ENCODE measurements around the gene TXNRD2.

Gene TXNRD2

DNA sequence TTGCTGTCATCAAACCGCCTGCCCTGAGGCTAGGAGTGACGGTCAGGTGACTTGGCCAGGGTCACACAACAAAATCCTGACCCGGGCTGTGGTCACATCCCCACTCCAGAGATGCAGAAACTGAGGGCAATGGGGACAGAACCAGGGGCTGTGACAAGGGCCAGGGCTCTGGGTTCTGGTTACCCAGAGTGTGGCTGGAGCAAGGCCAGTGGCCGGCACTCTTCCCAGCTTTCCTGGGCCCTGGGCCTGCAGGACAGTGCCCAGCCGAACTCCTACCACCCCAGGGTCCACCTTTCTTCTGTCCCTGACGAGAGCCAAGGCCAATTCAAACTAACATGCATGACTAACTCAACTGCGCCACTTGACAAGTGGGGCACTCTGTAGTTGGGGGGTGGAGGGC lies 39.1 kb upstream of the TXNRD2 start:
- no peak for DNase-seq (ENCODE audit: low read depth, low spot score)

DNA sequence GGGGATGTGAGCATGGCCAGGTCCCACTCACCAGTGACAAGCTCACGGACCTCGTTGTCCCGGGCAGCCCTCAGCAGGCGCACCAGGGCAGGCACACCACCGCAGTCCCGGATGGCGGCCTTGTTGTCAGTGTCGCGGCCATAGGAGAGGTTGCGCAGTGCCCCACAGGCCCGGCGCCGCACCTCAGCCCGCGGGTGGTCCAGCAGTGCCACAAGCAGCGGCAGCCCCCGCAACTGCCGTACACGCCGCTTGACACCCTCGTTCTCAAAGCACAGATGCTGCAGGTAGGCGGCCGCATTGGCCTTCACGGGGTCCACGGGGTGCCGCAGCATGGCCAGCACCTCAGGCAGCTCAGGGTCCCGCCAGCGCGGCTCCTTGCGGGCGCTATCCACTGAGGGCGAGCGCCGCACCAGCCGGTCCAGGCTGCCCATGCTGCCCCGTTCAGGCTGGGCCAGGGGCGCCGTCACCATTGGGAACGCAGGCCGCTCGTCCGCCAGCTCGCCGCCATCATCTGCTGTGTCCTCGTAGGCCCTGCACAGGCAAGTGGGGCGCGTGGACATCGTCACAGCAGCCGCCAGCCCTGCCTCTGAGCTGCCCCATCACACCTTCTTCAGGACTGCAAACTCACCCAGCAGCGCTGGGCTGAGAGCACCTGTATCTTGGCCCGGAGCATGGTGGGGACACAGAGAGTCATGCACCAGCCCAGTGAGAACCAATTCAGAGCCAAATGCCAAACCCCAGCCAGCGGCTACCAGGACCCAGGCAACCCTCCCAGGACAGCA lies 38.3 kb upstream of the TXNRD2 start:
- DNase-seq (ENCODE audit: low read depth, low spot score), result no peak

DNA sequence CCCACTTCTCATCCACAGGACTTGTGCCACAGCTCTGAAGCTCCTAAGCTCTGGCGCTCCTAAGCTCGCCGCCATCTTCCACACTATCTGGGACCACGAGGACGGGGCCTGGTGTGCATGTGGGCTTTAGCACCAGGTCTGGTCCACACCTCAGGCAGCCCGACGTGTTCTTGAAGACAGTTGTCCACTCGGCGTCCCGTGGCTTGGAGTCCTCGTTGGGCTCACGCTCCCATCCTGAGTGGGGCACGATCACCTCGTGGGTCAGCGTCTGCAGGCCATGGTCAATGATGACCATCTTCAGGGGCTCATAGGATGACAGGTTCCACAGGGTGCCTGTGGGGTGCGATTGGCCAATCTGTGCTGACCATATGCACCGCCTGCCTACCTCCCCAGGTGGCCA lies 37.1 kb upstream of the TXNRD2 start:
- no peak for DNase-seq (ENCODE audit: low read depth, low spot score)

DNA sequence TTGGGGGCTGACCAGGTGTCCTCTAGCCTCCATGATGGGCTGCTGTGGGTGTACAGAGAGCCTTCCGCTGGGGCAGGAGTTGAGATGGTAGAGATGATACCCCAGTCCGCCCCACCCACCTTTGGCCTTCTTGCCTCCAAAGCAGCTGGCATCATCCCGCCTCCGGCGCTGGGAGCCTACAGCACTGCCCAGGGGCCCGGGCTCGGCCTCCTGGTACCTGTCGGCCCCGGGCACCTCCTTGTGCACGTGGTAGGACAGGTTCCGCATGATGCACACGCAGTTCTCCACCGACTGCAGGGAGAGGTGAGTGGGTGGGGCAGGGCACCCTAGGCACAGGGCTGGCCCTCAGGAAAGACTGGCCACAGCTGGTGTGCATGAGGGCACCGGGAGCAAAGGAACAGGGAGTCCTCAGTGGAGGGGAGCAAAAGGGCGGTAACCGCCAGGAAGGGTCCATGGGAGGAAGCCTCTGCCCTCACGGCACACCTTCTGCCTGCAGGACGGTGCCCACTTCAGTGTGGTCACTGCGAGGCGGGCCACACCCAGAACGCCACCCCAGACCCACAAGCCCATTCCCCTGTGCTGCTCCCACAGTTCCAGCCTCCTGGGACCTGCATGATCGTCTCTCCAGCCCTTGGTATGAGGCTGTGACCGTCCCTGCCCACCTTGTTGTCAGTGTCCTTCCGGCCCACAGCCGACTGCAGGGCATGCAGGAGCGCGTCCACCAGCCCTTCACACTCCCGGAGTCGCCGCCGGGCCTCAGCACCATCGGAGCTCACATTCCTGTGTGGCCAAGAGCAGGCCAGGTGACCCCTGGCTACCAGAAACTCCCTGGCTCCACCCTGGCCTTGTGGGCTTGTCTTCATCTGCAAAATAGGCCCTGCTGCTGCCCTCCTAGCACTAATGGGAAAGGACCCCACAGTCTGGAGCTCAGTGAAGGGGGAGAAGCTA lies 36.0 kb upstream of the TXNRD2 start:
- DNase-seq (ENCODE audit: low read depth, low spot score), result no peak

DNA sequence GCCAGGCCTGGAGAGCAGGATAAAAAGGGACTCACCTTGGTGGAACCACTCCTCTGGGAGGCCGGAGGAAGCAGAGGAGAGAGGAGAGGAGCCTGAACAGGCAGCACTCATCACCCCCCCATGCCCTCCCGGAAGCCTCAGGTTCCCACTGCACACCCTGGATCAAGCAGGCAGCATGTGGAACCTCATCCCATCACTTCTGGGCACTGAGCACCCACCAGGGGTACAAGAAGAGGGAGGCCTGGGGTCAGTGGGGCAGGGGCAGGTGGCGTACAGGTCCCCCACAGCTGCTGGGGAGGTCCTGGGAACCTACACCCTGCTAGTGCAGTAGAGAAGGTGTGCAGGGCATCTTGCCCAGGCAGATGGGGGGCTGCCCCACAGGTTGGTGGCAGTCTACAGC lies 35.1 kb upstream of the TXNRD2 start:
- DNase-seq (ENCODE audit: low read depth, low spot score), result no peak

DNA sequence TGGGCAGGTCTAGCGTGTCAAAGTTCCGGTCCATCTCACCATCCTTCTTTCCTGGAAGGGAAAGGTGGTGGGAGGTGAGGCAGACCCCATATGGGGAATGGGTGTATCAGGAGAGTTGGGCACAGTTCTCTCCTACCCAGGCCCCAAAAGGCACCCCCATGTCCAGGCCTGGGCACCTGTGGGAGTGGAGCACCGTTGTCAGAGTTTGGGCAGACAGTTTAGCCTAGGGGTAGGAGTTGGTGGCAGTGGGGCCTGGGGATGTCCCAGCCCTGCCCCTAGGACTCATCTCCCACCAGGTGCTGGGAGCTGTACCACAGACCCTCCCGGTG lies 34.1 kb upstream of the TXNRD2 start:
- no peak for DNase-seq (ENCODE audit: low read depth, low spot score)

DNA sequence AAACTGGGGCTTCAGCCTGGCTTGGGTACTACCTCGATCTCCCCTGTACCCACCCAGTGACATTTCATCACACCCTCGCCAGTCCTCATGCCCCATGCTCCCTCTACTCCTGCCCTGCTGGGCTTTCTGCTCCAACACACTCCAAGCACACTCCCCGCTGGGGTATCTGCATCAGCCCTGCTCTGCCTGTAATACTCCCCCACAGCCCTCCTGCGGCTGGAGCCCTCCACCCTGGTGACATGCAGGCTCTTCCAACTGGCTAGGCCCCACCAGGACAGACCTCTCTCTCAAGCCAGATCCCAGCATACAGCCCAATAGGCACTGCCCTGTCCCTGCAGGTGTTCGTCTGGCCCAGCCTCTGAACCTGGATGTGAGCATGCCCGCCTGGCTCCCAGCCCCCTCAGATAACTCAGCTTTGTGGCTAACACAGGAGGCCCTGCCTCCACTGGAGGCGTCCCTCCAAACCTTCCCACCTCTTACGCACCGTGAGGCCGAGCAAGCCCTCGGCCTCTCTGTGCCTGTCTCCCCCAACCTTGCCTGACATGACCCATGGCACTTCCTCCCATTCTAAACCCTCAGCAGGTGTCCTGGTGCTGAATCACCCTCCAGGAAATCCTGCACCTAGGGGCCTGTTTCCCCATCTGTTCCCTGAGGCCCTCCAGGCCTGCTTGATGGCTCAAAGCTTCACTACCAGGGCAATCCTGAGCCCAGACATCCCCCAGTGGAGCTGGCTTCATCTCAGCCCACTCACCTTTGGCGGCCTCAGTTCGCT lies 33.5 kb upstream of the TXNRD2 start:
- no peak for DNase-seq (ENCODE audit: low read depth, low spot score)

DNA sequence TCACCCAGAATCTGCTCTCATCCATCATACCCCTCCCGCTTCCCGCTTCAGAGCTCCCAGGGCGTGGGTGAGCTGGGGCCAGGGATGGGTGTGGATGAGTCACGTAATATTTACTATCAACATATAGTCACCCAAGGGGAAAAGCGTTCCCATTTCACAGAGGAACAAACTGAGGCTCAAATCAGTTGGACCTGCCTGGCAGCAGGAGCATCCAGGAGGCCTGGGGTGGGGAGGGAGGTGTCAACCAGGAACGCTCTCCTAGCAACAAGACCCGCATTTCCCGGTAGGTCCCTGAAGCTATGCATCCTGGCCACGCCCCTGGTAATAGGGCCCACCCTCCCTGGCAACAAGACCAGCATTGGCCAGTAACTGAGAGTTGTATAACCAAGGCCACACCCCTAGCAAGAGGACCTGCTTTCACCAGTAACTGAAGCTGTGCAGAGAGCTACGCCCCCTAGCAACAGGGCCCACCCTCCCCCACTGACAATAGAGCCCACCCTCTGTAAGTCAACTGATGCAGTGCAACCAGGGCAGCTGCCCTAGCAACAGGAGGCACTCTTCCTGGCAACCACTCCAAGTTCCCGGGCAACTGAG lies 32.7 kb upstream of the TXNRD2 start:
- peak; percentile 97 for DNase-seq (ENCODE audit: low read depth, low spot score)

DNA sequence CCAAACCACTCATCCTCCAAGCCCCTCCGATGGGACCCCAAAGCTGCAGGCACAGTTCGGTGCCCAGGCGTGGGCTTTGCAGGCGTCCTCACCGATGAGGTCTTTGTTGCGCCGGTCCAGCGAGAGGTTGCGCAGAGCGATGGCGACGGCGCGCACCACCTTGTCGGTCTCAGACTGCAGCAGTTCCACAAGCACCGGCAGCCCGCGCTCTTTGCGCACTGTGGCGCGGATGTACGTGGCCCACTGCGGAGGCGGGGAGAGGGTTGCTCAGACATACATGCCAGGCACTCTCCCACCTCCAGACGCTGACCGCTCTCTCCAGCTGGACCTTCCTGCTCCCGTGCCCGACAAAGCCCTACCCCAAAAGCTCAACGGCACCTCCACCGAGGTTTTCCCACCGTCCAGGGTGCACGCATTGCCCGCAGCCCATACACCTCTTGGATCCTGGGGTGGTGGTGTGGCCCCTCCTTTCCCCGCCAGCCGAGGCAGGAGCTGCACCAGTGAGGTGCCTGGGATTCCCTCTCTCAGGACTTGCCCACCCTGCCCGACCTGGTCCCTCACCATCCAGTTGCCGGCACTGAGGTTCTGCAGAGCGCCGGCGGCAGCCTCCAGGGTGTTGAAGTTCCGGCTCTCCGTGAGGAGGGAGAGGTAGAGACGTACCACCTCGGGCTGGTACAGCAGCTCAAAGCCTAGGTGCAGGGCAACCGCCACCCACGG lies 32.1 kb upstream of the TXNRD2 start:
- DNase-seq (ENCODE audit: low read depth, low spot score), result no peak

DNA sequence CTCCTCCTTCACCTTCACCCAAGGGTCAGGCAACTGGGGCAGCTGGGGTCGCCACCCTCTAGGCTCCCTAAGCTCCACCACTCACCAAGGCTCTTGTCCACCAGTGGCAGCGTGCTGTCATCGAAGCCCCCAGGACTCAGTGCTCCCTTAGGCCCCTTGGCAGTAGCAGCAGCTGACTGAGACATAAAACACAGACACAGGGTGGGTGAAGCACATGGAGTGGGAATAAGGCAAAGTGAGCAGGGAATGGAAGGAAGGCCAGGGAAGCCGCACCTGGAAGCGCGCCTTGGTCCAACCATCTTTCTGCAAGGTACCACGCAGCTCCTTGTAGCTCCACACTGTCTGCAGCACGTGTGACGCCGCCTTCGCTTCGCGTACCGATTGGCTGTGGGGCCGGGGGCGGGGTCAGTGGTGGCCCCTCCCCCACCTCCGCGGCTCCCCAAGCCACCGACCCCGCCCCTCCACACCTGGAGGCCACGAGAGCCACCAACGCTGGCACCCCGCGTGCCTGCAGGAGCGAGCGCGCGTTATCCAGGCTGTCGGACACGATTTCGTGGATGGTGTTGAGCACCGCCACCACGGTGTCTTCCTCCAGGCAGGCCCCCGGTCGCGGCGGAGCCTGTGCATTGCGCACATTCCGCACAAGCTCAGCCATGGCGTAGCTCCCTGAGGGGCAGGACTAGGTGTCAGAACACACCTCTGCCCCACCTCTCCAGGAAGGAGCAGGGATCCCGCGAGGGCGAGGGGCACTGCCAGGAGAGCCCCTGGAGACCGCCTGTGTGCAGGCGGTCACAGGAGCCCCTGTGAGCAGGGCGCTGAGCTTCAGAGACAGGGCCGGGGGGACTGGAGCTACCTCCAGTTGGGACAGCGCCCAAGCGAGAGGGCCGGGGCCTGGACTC lies 31.3 kb upstream of the TXNRD2 start:
- DNase-seq (ENCODE audit: low read depth, low spot score), result no peak

DNA sequence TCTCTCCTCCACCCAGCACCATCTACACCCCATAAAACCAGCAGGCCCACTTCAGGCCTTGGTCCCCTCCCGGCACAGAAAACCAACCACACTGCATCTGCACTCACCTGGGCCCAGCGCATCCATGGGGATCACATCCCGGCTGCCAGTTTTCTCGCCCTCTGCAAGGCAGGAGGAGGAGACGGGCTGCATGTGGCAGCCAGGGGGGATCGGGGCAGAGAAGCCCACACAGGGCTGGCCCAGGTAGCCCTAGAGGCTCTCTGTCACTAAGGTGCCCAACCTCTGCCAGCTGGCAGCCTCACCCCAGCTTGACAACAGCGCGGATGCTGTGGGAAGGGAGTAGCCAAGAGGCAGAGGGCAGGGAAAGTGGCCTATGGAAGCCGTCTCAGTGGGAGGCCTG lies 30.6 kb upstream of the TXNRD2 start:
- no peak for DNase-seq (ENCODE audit: low read depth, low spot score)

DNA sequence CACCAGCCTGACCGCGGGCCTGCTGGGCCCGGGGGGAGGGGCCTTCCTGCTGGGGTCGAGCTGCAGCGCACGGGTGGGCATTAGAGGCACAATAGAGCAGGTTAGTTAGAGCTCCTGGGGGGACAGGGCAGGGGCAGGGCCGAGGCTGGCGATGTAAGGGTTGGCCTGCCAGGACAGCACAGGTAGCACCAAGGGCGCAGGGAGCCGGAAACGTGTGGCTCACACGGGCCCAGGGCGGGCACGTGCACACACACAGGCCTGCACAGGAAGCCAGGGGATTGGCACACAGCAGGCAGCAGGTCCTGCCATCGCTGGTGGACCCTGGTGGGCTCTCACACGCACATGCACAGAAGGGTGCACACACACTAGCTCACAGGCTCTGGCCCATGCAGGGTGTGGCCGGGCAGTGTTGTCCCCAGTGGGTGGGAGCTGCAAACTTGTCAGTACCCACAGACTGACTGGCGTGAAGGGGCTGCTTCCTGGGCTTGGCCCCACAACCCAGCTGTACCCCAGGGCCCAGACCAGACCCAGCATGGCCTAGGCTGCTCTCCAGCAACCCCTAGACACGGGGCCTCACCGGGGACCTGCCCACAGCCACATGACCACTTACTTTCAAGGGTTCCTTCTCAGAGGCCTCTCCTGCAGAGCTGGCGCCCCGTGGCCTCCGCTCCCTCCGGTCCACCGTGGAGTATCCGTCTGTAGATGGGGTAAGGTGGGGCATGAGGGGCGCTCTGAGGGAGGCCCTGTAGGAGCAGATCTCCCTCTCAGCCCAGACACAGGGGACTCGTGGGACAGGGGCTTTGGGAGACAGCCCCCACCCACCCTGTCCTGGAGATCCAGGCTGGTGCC lies 29.9 kb upstream of the TXNRD2 start:
- DNase-seq (ENCODE audit: low read depth, low spot score), result no peak

DNA sequence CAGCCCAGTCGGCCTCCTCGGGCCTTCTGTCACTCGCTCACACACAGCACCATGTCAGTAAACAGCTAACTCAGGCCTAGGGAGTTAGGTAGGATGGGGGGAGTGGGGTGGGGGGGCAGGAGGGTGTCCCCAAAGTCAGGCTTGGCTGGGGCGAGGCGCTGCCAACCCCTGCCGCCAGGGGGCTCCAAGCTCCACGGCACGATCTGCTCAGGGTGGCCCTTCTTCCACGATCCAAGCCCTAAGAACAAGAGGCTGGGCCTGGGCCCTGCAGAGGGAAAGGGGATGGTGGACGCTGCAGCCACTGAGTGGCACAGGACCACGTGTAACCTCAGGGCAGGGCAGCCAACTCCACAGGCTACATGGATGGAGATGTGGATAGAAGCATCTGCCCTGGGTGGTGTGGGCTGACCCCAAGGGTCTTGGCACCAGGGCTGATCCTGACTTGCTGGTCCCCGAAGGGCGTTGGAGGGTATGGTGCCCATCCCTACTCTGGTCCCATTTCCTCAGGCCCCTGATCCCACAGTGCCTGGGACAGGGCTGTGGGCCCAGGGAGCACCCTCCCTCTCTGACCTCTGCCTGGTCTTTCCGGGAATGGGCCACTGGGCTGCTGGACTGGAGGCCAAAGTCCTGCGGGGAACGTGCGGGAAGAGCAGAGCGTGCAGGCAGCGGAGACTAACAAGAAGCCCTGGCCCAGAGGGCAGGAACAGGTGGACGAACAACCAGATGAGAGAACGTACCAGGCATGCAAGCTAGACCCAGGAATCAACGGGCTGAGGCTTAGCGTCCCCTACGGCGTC lies 29.1 kb upstream of the TXNRD2 start:
- peak; percentile 72 for DNase-seq (ENCODE audit: low read depth, low spot score)

DNA sequence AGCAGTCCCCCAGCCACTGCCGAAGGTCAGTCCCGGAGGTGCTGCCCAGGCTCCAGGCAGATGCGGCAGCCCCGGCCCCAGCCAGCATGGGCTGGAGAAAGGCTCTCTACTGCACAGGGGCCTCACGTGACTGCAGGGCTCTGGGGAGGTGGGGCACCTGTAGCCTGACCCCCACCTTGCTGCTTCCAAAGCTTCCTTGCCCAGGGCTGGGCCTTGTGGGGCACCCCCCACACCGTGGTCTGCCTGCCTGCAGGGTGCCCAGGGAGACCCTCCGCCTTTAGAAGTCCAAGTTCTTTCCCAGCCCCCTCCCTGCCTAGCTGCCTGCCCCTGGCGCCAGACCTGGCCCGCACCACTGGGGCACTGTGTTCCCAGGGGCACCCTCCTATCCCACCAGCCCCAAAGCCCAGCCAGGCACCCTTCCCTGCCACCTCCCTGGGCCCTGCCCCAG lies 28.4 kb upstream of the TXNRD2 start:
- DNase-seq (ENCODE audit: low read depth, low spot score), result no peak

DNA sequence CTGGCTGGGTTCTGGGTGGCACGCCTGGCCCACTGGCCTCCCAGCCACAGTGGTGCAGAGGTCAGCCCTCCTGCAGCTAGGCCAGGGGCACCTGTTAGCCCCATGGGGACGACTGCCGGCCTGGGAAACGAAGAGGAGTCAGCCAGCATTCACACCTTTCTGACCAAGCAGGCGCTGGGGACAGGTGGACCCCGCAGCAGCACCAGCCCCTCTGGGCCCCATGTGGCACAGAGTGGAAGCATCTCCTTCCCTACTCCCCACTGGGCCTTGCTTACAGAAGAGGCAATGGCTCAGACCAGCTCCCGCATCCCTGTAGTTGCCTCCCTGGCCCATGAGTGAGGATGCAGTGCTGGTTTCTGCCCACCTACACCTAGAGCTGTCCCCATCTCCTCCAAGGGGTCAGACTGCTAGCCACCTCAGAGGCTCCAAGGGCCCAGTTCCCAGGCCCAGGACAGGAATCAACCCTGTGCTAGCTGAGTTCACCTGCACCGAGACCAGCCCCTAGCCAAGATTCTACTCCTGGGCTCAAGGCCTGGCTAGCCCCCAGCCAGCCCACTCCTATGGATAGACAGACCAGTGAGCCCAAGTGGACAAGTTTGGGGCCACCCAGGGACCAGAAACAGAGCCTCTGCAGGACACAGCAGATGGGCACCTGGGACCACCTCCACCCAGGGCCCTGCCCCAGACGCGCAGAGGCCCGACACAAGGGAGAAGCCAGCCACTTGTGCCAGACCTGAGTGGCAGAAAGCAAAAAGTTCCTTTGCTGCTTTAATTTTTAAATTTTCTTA lies 27.7 kb upstream of the TXNRD2 start:
- DNase-seq (ENCODE audit: low read depth, low spot score), result no peak

DNA sequence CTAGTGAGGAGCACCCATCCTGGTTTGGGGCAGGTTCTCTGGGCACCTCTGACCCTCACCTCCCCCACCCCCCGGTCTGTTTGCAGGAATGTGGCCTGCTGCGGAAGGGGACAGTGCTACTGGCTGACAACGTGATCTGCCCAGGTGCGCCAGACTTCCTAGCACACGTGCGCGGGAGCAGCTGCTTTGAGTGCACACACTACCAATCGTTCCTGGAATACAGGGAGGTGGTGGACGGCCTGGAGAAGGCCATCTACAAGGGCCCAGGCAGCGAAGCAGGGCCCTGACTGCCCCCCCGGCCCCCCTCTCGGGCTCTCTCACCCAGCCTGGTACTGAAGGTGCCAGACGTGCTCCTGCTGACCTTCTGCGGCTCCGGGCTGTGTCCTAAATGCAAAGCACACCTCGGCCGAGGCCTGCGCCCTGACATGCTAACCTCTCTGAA lies 26.9 kb upstream of the TXNRD2 start:
- DNase-seq (ENCODE audit: low read depth, low spot score), result no peak

DNA sequence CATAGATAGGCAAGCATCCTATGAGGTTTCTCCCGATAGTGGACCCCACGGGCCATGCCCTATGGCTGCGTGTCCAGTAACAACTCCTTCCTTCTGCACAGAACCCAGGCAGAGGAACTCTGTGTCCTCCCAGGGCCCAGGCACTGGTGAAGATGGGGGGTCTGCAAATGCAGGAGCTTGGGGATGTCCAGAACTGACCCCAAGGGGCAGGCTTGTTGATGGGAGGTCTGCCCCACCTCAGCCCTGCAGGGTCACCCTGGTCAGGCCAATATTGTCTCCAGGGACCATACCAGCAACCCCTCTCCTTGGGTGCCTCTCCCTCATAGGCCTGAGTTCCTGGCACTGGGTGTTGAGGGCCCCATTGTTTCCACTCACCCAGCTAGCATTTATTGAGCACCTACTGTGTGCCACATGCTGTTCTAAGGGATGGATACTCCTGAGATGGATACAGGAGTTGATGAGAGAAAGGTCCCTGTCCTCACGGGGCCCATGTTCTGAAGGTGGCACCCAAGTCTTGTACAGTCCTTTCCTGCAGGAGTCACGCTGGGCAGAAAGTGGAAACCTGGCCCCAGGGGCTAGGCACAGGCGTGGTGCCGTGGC lies 26.3 kb upstream of the TXNRD2 start:
- no peak for DNase-seq (ENCODE audit: low read depth, low spot score)

Measured in ELF-1 (cell line).